Bronchial epithelial cell (primary cell): Measurements from ENCODE around the gene SACS. TPM values are rescaled to one million over a fixed set of nuclear protein-coding genes. Genes with fewer than 3 reads are reported as not detected.
A peak's percentile ranks its signal among the peaks of the same experiment; 100 is the strongest.

Experiments used
- DNase-seq: peaks from one replicate; pipeline ENCODE4 v3.0.0-alpha.2; 2010; ENCODE audit warnings: low read depth
- FAIRE-seq: peaks from 2 replicates; lab custom pipeline; 2011; peaks lifted over from hg19 to GRCh38; lab: Jason Lieb, UNC
- H3K27me3 ChIP-seq: 2 replicates; pipeline ENCODE4 v1.5.1; 2011; ENCODE audit warnings: low read length; ENCODE audit not compliant: control insufficient read depth, insufficient read depth
- H3K36me3 ChIP-seq: 2 replicates; pipeline ENCODE4 v1.5.1; 2011; ENCODE audit warnings: low read length; ENCODE audit not compliant: control insufficient read depth, insufficient read depth
- H3K4me3 ChIP-seq: 2 replicates; pipeline ENCODE4 v1.5.1; 2011; ENCODE audit warnings: mild to moderate bottlenecking, low read depth, low read length, control low read depth
- total RNA-seq: library from RNA; depleted of rRNA; stranded (reverse); fragments of >200 nt; gene quantifications from 2 replicates; pipeline ENCODE4 v1.2.1, GENCODE V29; 2014
- TF ChIP-seq, protein P1 (sequence below): IDR thresholded peaks from 2 replicates; pipeline ENCODE4 v1.5.1; 2011; ENCODE audit warnings: mild to moderate bottlenecking, moderate library complexity, low read length, control low read depth, inconsistent platforms; ENCODE audit not compliant: insufficient read depth, severe bottlenecking

Gene SACS
- total RNA-seq, 1 donor from 2014 or later: 26.3 TPM

DNA sequence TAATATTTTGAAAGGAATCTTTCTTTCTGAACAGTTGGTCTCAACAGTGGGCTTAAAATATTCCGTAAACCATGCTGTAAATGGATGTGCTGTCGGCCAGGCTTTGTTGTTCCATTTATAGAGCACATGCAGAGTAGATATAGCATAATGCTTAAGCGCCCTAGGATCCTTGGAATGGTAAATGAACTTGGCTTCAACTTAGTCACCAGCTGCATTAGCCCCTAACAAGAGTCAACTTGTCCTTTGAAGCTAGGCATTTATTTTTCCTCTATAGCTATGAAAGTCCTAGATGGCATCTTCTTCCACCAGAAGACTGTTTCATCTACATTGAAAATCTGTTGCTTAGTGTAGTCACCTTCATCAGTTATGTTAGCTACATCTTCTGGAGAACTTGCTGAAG, 47.6 kb downstream of the SACS start:
- TF ChIP-seq, protein P1, sequence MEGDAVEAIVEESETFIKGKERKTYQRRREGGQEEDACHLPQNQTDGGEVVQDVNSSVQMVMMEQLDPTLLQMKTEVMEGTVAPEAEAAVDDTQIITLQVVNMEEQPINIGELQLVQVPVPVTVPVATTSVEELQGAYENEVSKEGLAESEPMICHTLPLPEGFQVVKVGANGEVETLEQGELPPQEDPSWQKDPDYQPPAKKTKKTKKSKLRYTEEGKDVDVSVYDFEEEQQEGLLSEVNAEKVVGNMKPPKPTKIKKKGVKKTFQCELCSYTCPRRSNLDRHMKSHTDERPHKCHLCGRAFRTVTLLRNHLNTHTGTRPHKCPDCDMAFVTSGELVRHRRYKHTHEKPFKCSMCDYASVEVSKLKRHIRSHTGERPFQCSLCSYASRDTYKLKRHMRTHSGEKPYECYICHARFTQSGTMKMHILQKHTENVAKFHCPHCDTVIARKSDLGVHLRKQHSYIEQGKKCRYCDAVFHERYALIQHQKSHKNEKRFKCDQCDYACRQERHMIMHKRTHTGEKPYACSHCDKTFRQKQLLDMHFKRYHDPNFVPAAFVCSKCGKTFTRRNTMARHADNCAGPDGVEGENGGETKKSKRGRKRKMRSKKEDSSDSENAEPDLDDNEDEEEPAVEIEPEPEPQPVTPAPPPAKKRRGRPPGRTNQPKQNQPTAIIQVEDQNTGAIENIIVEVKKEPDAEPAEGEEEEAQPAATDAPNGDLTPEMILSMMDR: no peak
- FAIRE-seq (peak; percentile 50), DNase-seq (peak; percentile 60)
- Histone ChIP-seq H3K36me3 (no peaks in the 10 kb centered on the region), H3K4me3 (no peak overlapping the region), H3K27me3 (no peaks in the 10 kb centered on the region)

DNA sequence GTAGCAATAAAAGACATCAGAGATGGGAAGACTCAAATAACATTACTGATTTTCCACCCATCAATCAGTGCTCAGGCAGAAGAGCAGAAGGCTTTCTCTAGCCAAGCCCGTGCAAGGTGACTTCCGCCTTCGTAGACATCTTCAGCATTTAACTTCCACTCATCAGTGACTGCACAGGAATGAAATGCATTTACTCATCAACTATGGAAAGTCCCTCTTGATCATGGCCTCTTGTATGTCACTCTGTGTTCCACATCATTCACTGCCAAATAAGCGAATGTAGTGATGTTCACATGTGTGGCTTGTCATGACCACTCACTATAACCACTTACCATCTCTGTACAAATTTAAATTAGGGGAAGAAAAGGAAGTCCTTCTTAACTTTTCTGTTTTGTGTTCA, 49.4 kb downstream of the SACS start:
- Histone ChIP-seq H3K4me3 (no peak overlapping the region), H3K36me3 (no peaks in the 10 kb centered on the region), H3K27me3 (no peaks in the 10 kb centered on the region)
- peak; percentile 86 for DNase-seq
- FAIRE-seq: peak; percentile 13
- TF ChIP-seq, protein P1: no peak

DNA sequence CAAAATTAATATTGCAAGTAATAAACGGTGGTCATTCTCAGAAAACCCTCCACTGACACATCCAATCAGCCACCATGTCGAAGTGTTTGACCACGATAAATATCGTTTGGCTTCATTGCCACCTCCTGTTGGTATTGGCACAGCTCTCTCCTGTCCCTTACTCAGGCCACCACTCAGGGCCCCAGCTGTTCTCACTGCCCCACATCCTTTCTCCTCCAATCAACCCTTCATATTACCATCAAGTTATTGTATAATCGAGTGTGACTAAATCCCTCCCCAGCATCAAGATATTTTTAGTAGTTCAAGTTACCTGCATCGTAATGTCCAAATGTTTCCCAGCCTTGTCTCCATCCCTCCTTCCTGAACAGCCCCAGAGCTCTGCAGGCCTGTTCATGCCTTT, 50.4 kb downstream of the SACS start:
- TF ChIP-seq, protein P1: no peak
- no peak for DNase-seq
- no peak for FAIRE-seq
- H3K36me3 ChIP-seq: no peaks in the 10 kb centered on the region
- H3K27me3 ChIP-seq: no peaks in the 10 kb centered on the region
- no peak overlapping the region for H3K4me3 ChIP-seq

DNA sequence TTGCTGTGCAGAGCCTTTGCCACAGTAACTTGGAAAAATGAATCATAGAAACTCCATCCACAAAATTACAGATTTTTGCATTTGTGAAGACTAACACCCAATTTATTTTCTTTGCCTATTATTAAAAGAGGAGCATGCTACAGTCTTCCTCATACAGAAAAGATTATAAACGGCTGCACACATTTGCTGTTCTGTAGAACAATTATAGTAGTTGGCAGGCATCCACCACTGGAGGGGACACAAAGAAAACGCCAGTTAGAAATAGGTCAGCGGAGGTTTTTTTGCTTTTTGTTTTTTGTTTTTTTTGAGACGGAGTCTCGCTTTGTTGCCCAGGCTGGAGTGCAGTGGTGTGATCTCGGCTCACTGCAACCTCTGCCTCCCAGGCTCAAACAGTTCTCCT, 51.6 kb downstream of the SACS start:
- Histone ChIP-seq H3K4me3 (no peak overlapping the region), H3K36me3 (no peaks in the 10 kb centered on the region), H3K27me3 (no peaks in the 10 kb centered on the region)
- DNase-seq: no peak
- no peak for FAIRE-seq
- TF ChIP-seq, protein P1: no peak

DNA sequence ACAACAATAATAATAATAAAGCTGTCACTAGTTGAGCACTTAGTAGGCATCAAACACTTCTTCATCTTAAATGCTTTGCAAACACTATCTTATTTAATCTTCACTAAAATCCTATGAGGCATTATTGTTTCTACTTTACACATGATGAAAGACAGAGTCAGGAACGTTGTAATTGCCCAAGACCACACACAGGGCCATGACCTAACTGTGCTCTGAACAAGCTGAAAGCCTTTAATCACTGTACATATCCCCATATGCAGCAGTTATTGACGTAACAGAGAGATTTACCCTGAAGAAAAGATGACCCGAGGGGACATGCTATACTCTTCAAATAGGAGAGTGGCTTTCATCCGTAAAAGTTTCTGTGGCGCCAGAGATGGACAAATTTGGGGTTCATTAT, 53.0 kb downstream of the SACS start:
- TF ChIP-seq, protein P1: no peak
- DNase-seq: no peak
- no peak for FAIRE-seq
- Histone ChIP-seq H3K27me3 (no peaks in the 10 kb centered on the region), H3K36me3 (no peaks in the 10 kb centered on the region), H3K4me3 (no peak overlapping the region)

DNA sequence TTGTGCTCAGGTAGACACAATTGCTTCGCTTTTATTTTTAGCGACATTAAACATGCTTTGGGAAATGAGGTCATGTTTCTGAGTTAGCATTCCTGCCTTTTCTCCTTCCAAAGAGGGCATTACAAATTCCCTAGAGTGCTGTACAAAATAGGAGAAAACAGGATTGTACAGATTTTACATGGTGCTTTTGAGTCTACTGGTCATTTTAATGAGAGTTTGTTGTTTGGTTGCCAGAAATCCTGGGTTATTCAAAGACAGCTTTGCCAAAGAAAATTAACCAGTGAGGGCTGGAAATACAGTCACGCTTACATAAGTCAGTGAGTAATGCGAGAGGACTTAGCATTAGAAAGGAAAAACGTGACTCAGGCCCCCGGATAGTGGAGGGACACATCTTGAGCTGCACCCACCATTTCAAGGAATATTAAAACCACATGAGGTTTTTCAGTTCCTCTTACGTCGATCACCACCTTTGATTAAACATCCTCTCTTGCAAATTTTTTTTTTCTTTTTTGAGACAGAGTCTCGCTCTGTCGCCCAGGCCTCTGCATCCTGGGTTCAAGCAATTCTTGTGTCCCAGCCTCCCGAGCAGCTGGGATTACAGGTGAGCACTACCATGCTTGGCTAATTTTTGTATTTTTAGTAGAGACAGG, 55.4 kb downstream of the SACS start:
- TF ChIP-seq, protein P1: no peak
- no peak for FAIRE-seq
- H3K4me3 ChIP-seq: no peak overlapping the region
- no peaks in the 10 kb centered on the region for H3K27me3 ChIP-seq
- H3K36me3 ChIP-seq: peaks cover under 1% of the 10 kb centered on the region
- DNase-seq: peak; percentile 89
